ENCODE data around the gene PLAAT4.

DNA sequence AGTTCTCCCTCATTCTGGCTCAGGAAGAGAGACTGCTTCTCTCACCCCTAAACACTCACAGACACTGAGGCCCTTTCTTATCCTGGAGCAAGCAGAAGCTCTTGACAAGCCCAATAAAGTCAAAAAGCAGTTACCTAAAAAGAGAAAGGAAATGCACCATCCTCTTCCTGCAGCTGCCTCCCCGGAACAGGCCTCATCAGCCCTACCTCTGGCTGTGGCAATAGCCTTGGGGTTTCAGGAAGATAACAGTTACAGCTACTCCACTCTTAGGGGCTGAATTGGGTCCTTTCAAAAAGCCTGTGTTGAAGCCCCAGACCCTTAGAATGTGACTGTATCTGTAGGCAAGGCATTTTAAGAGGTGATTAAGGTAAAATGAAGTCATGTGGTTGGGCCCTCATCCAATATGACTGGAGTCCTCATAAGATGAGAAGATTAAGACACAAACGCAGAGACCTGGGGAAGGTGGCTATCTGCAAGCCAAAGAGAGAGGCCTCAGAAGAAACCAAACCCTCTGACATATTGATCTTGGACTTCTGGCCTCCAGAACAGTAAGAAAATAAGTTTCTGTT, 34.3 kb upstream of the PLAAT4 start:
- no peak for TF ChIP-seq SP1 (IDR thresholded peaks at IDR 0.05)
- TF ChIP-seq FOXM1 (IDR thresholded peaks at IDR 0.05; ENCODE audit: borderline replicate concordance): no peak
